NCI-H2107 (cell line): ENCODE data around the gene IL13RA2.

Experiments
- DNase-seq: peaks from one replicate; lab custom pipeline; 2025; lab: John Stamatoyannopoulos, UW

The IL13RA2 gene

GRCh38 chrX:115017455-115017854 is at the start of gene IL13RA2:
Gene IL13RA2 (minus strand): TSS chrX:115017616. CDS start chrX:115017269, 347 bp downstream.
- no peak for DNase-seq

DNA sequence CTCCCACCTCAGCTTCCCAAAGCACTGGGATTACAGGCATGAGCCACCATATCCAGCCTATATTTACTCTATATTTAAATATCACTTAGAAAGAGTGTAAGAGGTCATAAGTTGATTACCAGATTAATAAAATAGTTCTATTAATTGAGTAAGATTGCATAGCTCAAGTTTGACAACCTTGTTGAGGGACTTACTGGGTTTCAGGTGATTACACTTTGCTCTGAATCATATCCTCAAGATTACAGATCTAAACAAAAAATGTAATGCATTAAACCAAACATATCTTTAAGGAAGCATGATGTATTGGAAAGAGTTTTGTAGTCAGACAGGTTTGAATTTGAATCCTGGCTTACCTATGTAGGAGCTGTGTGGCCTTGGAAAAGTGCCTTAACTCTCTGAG is 47.9 kb upstream of the IL13RA2 start:
- DNase-seq: no peak

- no peak for DNase-seq
These were observed 42.6 kb upstream of the IL13RA2 start for GRCh38 chrX:115060013-115060412.

DNA sequence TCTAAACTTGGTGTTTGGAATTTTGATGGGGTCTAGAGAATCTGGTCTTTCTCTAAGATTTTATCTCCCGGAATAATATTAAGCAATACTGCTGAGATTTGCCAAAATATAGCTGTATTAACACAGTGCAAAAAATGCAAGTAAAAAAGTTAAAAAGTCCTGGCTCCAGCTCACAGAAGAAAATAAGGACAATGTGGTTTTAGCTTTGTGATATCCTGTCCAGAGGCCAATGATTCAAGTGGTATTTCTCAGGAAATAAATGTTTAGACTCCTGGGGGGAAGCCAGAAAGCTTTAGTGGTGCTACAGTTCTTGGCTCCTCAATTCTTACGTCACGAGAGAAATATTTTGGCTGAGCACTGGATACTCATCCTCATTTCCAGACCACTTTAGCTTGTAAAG is 40.9 kb upstream of the IL13RA2 start:
- no peak for DNase-seq

DNA sequence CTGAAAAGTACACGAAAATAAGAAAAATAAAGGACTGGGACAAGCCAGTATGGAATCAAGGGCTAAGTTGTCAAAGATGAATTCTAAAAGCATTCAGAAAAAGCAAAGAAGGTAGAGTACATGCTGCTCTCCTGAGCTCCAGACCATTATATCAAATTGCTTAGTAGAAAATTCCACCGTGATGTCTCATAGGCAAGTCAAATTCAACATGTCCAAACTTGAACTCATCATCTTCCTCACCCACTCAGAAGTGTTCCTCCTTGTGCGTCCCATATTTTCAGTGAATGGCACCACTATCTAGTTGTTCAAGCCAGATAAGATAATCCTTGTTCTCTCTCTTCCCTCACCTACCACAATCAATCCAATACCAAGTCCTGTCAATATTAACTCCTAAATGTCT is 37.5 kb upstream of the IL13RA2 start:
- DNase-seq: no peak

GRCh38 chrX:115053223-115053622 is 35.8 kb upstream of the IL13RA2 start:
- DNase-seq: no peak

DNA sequence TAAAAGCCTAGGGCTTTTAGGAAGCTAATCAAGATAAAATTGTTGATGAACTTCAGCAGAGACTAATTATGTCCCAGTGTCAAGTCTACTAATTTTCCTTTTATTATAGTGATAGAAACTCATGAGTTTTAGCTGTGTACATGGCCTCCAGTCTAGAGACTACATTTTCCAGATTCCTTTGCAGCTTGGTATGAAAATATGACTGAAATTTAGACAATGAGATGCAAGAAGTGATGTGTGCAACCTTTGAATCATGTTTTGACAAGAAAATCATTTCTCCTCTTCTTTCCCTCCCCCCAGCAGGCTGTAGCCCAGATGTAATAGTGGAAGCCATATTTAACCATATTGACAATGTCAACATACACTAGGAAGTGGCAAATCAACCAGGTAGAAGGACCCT is 30.3 kb upstream of the IL13RA2 start:
- no peak for DNase-seq

DNA sequence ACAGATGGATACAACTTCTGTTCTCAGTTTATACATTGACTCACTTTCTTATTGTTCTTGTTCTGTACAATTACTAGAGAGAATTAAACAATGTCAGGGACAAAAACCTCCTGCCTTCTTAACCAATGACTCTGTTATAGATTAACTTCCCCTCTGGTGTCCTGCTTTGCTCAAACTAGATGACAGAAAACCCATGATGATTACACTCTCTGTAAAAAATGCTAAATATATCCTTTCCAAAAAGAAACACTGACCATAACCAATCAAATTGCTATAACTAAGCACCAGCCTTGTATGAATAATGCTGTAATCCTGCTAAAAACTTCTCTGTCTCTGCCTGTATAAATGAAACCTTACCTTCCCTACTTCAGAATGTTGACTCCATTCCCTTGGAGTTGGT is 29.8 kb upstream of the IL13RA2 start:
- no peak for DNase-seq

- DNase-seq: no peak
These were observed 23.0 kb upstream of the IL13RA2 start for GRCh38 chrX:115040417-115040816.

- DNase-seq: no peak
These were observed 21.0 kb upstream of the IL13RA2 start for GRCh38 chrX:115038406-115038805.

DNA sequence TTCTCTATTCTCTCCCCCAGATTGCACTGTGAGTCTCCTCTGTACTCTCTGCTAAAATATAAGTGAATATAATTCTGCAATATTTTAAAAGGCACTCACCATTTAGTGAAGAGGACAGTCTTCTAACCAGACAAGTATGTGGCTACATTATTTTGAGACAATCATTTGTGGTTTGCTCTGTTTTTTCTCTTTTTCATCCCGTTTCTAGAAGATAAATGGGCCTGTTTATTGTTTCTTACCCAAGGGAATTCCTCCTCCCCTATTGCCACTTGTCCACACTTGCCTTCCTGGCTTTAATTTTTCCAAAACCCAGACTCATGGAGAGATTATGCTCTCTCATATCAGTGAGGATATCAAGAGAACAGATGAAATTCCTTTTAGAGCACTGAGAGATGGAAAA is 18.6 kb upstream of the IL13RA2 start:
- DNase-seq: no peak

GRCh38 chrX:115031989-115032388 is 14.6 kb upstream of the IL13RA2 start:
- no peak for DNase-seq

GRCh38 chrX:115030625-115031024 is 13.2 kb upstream of the IL13RA2 start:
- DNase-seq: no peak

- DNase-seq: no peak
These were observed 12.6 kb upstream of the IL13RA2 start for GRCh38 chrX:115029869-115030570.

- no peak for DNase-seq
These were observed 12.0 kb upstream of the IL13RA2 start for GRCh38 chrX:115029440-115029839.

GRCh38 chrX:115023811-115024210 is 6.4 kb upstream of the IL13RA2 start:
- no peak for DNase-seq

- no peak for DNase-seq
These were observed 5.7 kb upstream of the IL13RA2 start for GRCh38 chrX:115023139-115023538.

- no peak for DNase-seq
These were observed 3.7 kb upstream of the IL13RA2 start for GRCh38 chrX:115021121-115021520.

- no peak for DNase-seq
These were observed 1.5 kb upstream of the IL13RA2 start for GRCh38 chrX:115018944-115019343.

- no peak for DNase-seq
These were observed 728 bp upstream of the IL13RA2 start for GRCh38 chrX:115018040-115018647.

GRCh38 chrX:115013705-115014104 is 3.7 kb downstream of the IL13RA2 start:
- no peak for DNase-seq

- DNase-seq: no peak
These were observed 6.0 kb downstream of the IL13RA2 start for GRCh38 chrX:115011428-115011827.

DNA sequence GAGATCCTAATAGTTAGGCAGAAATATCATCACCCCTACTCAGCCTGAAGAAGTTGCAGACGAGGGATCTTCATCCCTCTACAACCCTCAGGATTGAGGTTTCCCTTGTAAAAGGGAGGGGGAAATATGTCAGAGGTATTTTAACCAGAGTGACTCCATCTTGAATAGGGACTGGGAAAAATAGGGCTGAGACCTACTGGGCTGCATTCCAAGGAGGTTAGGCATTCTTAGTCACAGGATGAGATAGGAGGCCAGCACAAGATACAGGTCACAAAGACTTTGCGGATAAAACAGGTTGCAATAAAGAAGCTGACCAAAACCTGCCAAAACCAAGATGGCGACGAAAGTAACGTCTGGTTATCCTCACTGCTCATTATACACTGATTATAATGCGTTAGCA is 17.5 kb downstream of the IL13RA2 start:
- DNase-seq: no peak

- no peak for DNase-seq
These were observed 19.6 kb downstream of the IL13RA2 start for GRCh38 chrX:114997779-114998178.
